A549 (cell line): ENCODE data around the gene MYADM. TPM values are rescaled to one million over a fixed set of nuclear protein-coding genes. Genes with fewer than 3 reads are reported as not detected.

Experiments
- ATAC-seq, 2 experiments: fragments of 200-7000 bp in 1 of 2; fragments of >200 bp in 1 of 2; cut with Nextera tagmentation in 1 of 2; cut with Tn5 transposase in 1 of 2; 3 replicates each; pipeline versions ENCODE4 v1.8.0 to v1.9.1; 2018 to 2020; ENCODE audit warnings: mild to moderate bottlenecking in 1 of 2, moderate library complexity in 1 of 2
- CTCF ChIA-PET: fragments of 300-600 bp; sonication (Branson Sonifier 250); formaldehyde crosslinking; extraction: SDS; loops from one replicate; lab custom pipeline; 2021; ENCODE audit warnings: antibody characterized with exemption, inconsistent platforms; lab: Yijun Ruan, JAX
- POLR2A ChIA-PET: fragments of 350-600 bp; formaldehyde crosslinking; extraction: SDS; loops from one replicate; lab custom pipeline; 2021; ENCODE audit warnings: antibody characterized with exemption, inconsistent platforms; lab: Yijun Ruan, JAX
- DNase-seq, 2 experiments: peaks; one replicate each; pipeline versions ENCODE4 v3.0.0 to v3.0.0-alpha.2; 2011 to 2016; ENCODE audit warnings: low read depth in 1 of 2, low spot score in 1 of 2
- FAIRE-seq: peaks from 2 replicates; lab custom pipeline; 2011; peaks lifted over from hg19 to GRCh38; lab: Jason Lieb, UNC
- H3K27ac ChIP-seq, 2 experiments: fragments of >200 bp; sonication (Bioruptor Twin); formaldehyde crosslinking; 3 replicates each; pipeline ENCODE4 v1.5.1; 2016 to 2017
- H3K4me1 ChIP-seq: fragments of >200 bp; sonication (Bioruptor Twin); formaldehyde crosslinking; 3 replicates; pipeline ENCODE4 v1.6.1; 2016
- H3K4me2 ChIP-seq: fragments of >200 bp; sonication (Bioruptor Twin); formaldehyde crosslinking; 3 replicates; pipeline ENCODE4 v1.6.1; 2016
- H3K4me3 ChIP-seq: fragments of >200 bp; sonication (Bioruptor Twin); formaldehyde crosslinking; 3 replicates; pipeline ENCODE4 v1.5.1; 2016
- H3K9me3 ChIP-seq: fragments of >200 bp; sonication (Bioruptor Twin); formaldehyde crosslinking; 3 replicates; pipeline ENCODE4 v1.6.1; 2016
- EP300 ChIP-seq, 2 experiments: fragments of >200 bp; sonication (Bioruptor Twin); formaldehyde crosslinking; IDR thresholded peaks; 2 replicates in 1 of 2; 3 replicates in 1 of 2; pipeline ENCODE4 v1.6.1; 2016 to 2017
- ESRRA ChIP-seq: fragments of 150-350 bp; IDR thresholded peaks from 2 replicates; pipeline ENCODE4 v1.6.1; 2014; ENCODE audit warnings: mild to moderate bottlenecking, low read length, borderline replicate concordance
- FOSB ChIP-seq: fragments of 250-450 bp; sonication (Bioruptor Pico); IDR thresholded peaks from 2 replicates; pipeline ENCODE4 v1.5.0; 2020; ENCODE audit warnings: mild to moderate bottlenecking, moderate library complexity
- FOXS1 ChIP-seq: fragments of 250-450 bp; sonication (Bioruptor Pico); IDR thresholded peaks from 2 replicates; pipeline ENCODE4 v1.5.0; 2020; ENCODE audit warnings: mild to moderate bottlenecking, moderate library complexity
- GATA3 ChIP-seq: IDR thresholded peaks from 2 replicates; pipeline ENCODE4 v1.6.1; 2012; ENCODE audit warnings: borderline replicate concordance
- HEYL ChIP-seq: fragments of 250-450 bp; sonication (Bioruptor Pico); IDR thresholded peaks from 2 replicates; pipeline ENCODE4 v1.8.0; 2021; ENCODE audit warnings: mild to moderate bottlenecking, moderate library complexity
- HOXA7 ChIP-seq: fragments of 250-450 bp; sonication (Bioruptor Pico); IDR thresholded peaks from 2 replicates; pipeline ENCODE4 v1.5.0; 2020; ENCODE audit warnings: mild to moderate bottlenecking, moderate library complexity
- JUNB ChIP-seq: fragments of >200 bp; sonication (Bioruptor Twin); formaldehyde crosslinking; IDR thresholded peaks from 2 replicates; pipeline ENCODE4 v1.6.1; 2016
- KDM5A ChIP-seq: fragments of 200-600 bp; sonication (generic); IDR thresholded peaks from 2 replicates; pipeline ENCODE4 v1.6.1; 2016; ENCODE audit warnings: antibody characterized with exemption, mild to moderate bottlenecking
- MYC ChIP-seq: IDR thresholded peaks from 2 replicates; pipeline ENCODE4 v1.6.1; 2012; ENCODE audit warnings: mild to moderate bottlenecking, inconsistent platforms, low read length, improper control_type of control experiment, borderline replicate concordance
- NFE2L2 ChIP-seq: fragments of 150-350 bp; conservative IDR thresholded peaks from 2 replicates; pipeline ENCODE4 v1.6.1; 2014; ENCODE audit warnings: low read length
- POLR2A ChIP-seq: IDR thresholded peaks from 2 replicates; pipeline ENCODE4 v1.6.1; 2012; ENCODE audit warnings: mild to moderate bottlenecking, low read length
- RAD21 ChIP-seq, 2 experiments: fragments of >200 bp in 1 of 2; sonication (Bioruptor Twin) in 1 of 2; formaldehyde crosslinking in 1 of 2; IDR thresholded peaks in 1 of 2; conservative IDR thresholded peaks in 1 of 2; 2 replicates in 1 of 2; 3 replicates in 1 of 2; pipeline ENCODE4 v1.6.1; 2012 to 2018; ENCODE audit warnings: inconsistent platforms in 1 of 2
- RARB ChIP-seq: fragments of 250-450 bp; sonication (Bioruptor Pico); IDR thresholded peaks from 2 replicates; pipeline ENCODE4 v1.8.0; 2021; ENCODE audit warnings: mild to moderate bottlenecking, moderate library complexity
- REST ChIP-seq: fragments of 200-600 bp; sonication (generic); IDR thresholded peaks from 2 replicates; pipeline ENCODE4 v1.6.1; 2016; ENCODE audit warnings: antibody characterized with exemption, mild to moderate bottlenecking, moderate library complexity
- RFX5 ChIP-seq: fragments of 450-650 bp; IDR thresholded peaks from 2 replicates; pipeline ENCODE4 v1.7.1; 2014; ENCODE audit warnings: antibody characterized with exemption, mild to moderate bottlenecking, moderate library complexity
- SMC3 ChIP-seq: fragments of >200 bp; sonication (Bioruptor Twin); formaldehyde crosslinking; IDR thresholded peaks from 3 replicates; pipeline ENCODE4 v1.6.1; 2018; ENCODE audit warnings: inconsistent platforms
- SREBF2 ChIP-seq: fragments of 450-650 bp; IDR thresholded peaks from 2 replicates; pipeline ENCODE4 v1.6.1; 2014; ENCODE audit warnings: mild to moderate bottlenecking, moderate library complexity
- TP53 ChIP-seq: fragments of 250-450 bp; sonication (Bioruptor Pico); IDR thresholded peaks from 2 replicates; pipeline ENCODE4 v1.5.0; 2021; ENCODE audit warnings: mild to moderate bottlenecking, moderate library complexity
- ZNF302 ChIP-seq: fragments of 250-450 bp; sonication (Bioruptor Pico); IDR thresholded peaks from 2 replicates; pipeline ENCODE4 v1.9.0; 2021; ENCODE audit warnings: inconsistent platforms, mild to moderate bottlenecking, moderate library complexity
- WGBS: methylation state at CpG from one replicate; pipeline ENCODE4 v1.1.6; 2017; ENCODE audit errors: missing lambda C conversion rate; 5-methylcytosine and 5-hydroxymethylcytosine counted together
- polyA plus RNA-seq, 4 experiments: library from polyadenylated mRNA; depleted of rRNA in 3 of 4; stranded (reverse); fragments of >200 nt; fragmentation: RNase III in 1 of 4; extraction: RNeasy Plus Mini Kit Qiagen cat#74134 plus additional on column Dnase treatment in 1 of 4; gene quantifications; 2 replicates in 3 of 4; 3 replicates in 1 of 4; pipeline ENCODE4 v1.2.3, GENCODE V29; 2011 to 2017
- TF ChIP-seq, protein P1 (sequence below): fragments of >200 bp; sonication (Bioruptor Twin); formaldehyde crosslinking; IDR thresholded peaks from 3 replicates; pipeline ENCODE4 v1.5.1; 2016

The MYADM gene
- polyA plus RNA-seq, 2 of the 4 experiments (the other 2 are of a cell fraction), result 37.7 to 90.7 TPM

GRCh38 chr19:53818756-53819155 is 48.9 kb upstream of the MYADM start:
- no peak for TF ChIP-seq RFX5
- no peak for TF ChIP-seq TP53 (CRISPR knock-in tag)
- no peak for TF ChIP-seq NFE2L2
- TF ChIP-seq MYC, result no peak
- TF ChIP-seq SMC3, result no peak
- no peak overlapping the region for H3K4me2 ChIP-seq
- 78% methylated on average over 13 of the region's 13 CpGs for WGBS
- H3K27ac ChIP-seq, result no peak overlapping the region
- DNase-seq (no peak), ATAC-seq (no peak), FAIRE-seq (no peak)
- no peaks in the 10 kb centered on the region for H3K4me1 ChIP-seq
- H3K4me3 ChIP-seq, result no peak overlapping the region
- POLR2A ChIA-PET, result no interaction called here
- CTCF ChIA-PET, result interaction anchor here (0.7 to 1.0 kb wide), 2 partner anchors 26 to 205 kb away, joined by 3 to 4 read pairs; no protein-coding TSS in a partner anchor
- no peaks in the 10 kb centered on the region for H3K9me3 ChIP-seq

DNA sequence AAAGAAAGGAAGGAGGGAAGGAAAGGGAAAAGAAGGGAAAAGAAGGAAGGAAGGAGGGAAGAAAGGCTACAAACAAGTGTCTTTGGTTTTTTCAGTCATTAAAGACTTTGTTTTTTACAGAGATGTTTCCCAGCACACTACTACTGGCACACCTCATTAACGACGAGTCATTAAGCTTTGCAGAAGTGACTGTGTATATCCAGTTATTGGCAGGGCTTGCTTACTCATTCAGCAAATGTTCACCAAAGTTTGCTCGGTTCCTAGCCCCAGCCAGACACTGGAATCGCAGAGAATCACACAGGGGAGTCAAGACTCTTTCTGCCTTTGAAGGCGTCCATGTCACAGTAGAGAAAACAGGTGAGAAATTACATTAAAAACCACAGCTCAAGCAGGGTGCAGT is 47.8 kb upstream of the MYADM start:
- TF ChIP-seq JUNB (no peak), ZNF302 (no peak), FOSB (no peak), POLR2A (no peak), RAD21 (conservative IDR thresholded peaks at IDR 0.05 in 1 of 2, IDR thresholded peaks at IDR 0.05 in 1 of 2) (no peak), EP300 (IDR thresholded peaks at IDR 0.05) (no peak), SREBF2 (no peak), KDM5A (no peak), TP53 (CRISPR knock-in tag) (no peak), GATA3 (no peak), HEYL (CRISPR knock-in tag) (no peak), HOXA7 (no peak), RARB (no peak), ESRRA (no peak)
- TF ChIP-seq, protein P1, sequence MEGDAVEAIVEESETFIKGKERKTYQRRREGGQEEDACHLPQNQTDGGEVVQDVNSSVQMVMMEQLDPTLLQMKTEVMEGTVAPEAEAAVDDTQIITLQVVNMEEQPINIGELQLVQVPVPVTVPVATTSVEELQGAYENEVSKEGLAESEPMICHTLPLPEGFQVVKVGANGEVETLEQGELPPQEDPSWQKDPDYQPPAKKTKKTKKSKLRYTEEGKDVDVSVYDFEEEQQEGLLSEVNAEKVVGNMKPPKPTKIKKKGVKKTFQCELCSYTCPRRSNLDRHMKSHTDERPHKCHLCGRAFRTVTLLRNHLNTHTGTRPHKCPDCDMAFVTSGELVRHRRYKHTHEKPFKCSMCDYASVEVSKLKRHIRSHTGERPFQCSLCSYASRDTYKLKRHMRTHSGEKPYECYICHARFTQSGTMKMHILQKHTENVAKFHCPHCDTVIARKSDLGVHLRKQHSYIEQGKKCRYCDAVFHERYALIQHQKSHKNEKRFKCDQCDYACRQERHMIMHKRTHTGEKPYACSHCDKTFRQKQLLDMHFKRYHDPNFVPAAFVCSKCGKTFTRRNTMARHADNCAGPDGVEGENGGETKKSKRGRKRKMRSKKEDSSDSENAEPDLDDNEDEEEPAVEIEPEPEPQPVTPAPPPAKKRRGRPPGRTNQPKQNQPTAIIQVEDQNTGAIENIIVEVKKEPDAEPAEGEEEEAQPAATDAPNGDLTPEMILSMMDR, result no peak
- DNase-seq (no peak), ATAC-seq (no peak), FAIRE-seq (peak; percentile 68)
- 21% methylated on average over 5 of the region's 5 CpGs for WGBS
- no peak overlapping the region for H3K4me2 ChIP-seq
- H3K4me3 ChIP-seq, result no peak overlapping the region
- ChIA-PET CTCF (interaction anchor here (2.5 to 6.5 kb wide), 2 partner anchors 10 to 204 kb away, joined by 9 to 47 read pairs; no protein-coding TSS in a partner anchor), POLR2A (no interaction called here)
- no peak overlapping the region for H3K27ac ChIP-seq
- no peaks in the 10 kb centered on the region for H3K9me3 ChIP-seq
- H3K4me1 ChIP-seq, result no peaks in the 10 kb centered on the region

DNA sequence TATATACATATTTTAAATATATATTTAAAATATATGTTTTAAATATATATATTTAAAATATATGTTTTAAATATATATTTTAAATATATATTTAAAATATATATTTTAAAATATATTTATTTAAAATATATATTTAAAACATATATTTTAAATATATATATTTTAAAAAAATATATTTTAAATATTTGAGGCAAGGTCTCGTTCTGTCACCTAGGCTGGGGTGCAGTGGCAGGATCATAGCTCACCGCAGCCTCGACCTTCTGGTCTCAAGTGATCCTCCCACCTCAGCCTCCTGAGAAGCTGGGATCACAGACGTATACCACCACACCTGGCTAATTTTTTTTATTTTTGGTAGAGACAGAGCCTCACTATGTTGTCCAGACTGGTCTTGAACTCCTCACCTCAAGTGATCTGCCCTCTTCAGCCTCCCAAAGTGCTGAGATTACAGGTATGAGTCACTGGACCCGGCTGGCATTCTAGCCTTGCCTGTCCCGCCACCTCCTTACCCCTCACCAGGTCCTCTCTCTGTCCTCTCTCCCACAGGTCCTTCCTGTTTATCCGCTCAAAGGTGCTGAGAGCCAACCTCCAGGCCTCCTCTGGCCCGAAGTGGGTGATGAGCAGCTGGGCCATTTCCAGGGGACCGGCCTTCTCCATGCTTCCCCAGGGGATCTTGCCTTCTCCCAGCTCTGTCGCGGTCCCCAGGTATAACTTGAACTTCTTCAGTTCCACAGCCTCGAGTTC is 44.1 kb upstream of the MYADM start:
- H3K27ac ChIP-seq, result no peak overlapping the region
- DNase-seq (no peak), ATAC-seq (peak in 1 of 2 experiments; percentile 32; a peak in 3 of 6 replicates), FAIRE-seq (no peak)
- ChIA-PET CTCF (interaction anchor here (6.5 kb wide), 1 partner anchor 14 kb away, joined by 47 read pairs; no protein-coding TSS in a partner anchor), POLR2A (no interaction called here)
- no peak overlapping the region for H3K4me3 ChIP-seq
- no peak for TF ChIP-seq REST
- no peak for TF ChIP-seq FOXS1 (CRISPR knock-in tag)
- no peak overlapping the region for H3K4me2 ChIP-seq
- WGBS, result 71% methylated on average over 12 of the region's 12 CpGs
- H3K4me1 ChIP-seq, result no peaks in the 10 kb centered on the region
- H3K9me3 ChIP-seq, result no peaks in the 10 kb centered on the region
